Gastrocnemius medialis (tissue), 4 donors: Measurements from ENCODE around the gene SUPT3H.

Experiments used
- CTCF ChIP-seq, 5 experiments: fragments of 450-650 bp in 3 of 5; fragments of 200-600 bp in 2 of 5; sonication (generic) in 2 of 5; IDR thresholded peaks in 4 of 5; conservative IDR thresholded peaks in 1 of 5; 1 replicate in 4 of 5; 2 replicates in 1 of 5; pipeline ENCODE4 v1.5.1; 2016 to 2019; ENCODE audit warnings: antibody characterized with exemption in 5 of 5, mild to moderate bottlenecking in 3 of 5, moderate library complexity in 3 of 5
- POLR2A ChIP-seq, 2 donors: fragments of 450-650 bp; IDR thresholded peaks; one replicate each; pipeline ENCODE4 v1.6.1; 2017; ENCODE audit warnings: antibody characterized with exemption in 2 of 2, mild to moderate bottlenecking in 2 of 2, moderate library complexity in 2 of 2

GRCh38 chr6:45351076-45351475, 26.7 kb downstream of the SUPT3H start:
- TF ChIP-seq CTCF (IDR thresholded peaks at IDR 0.05 in 4 of 5, conservative IDR thresholded peaks at IDR 0.05 in 1 of 5) (no peak), POLR2A (IDR thresholded peaks at IDR 0.05) (no peak)
